Omental fat pad (tissue), 4 donors: ENCODE data around the gene SLC3A2. TPM values are rescaled to one million over a fixed set of nuclear protein-coding genes. Genes with fewer than 3 reads are reported as not detected.
"Not testable (repeated sequence)": the region's sequence is repeated elsewhere in the genome, so short reads cannot be mapped to it uniquely, and the experiment has no call there.

Experiments
- ATAC-seq: fragments of 150-250 bp; one replicate; pipeline ENCODE4 v1.9.1; 2016; ENCODE audit warnings: mild to moderate bottlenecking, moderate library complexity; ENCODE audit not compliant: low FRiP score
- DNase-seq: peaks from one replicate; pipeline ENCODE4 v3.0.0-alpha.2; 2019; ENCODE audit warnings: low spot score
- CTCF ChIP-seq, 3 donors: fragments of 450-650 bp; IDR thresholded peaks; one replicate each; pipeline ENCODE4 v1.5.1; 2016 to 2017; ENCODE audit warnings: antibody characterized with exemption in 3 of 3, mild to moderate bottlenecking in 3 of 3, moderate library complexity in 2 of 3
- small RNA-seq: library from RNA; depleted of rRNA; stranded (forward); fragments of <200 nt; gene quantifications from one replicate; pipeline ENCODE3, GENCODE V24; 2016
- total RNA-seq, 4 donors: library from RNA; depleted of rRNA; stranded (reverse); fragments of >200 nt; gene quantifications; one replicate each; pipeline ENCODE4 v1.1.0, GENCODE V29; 2016

Gene SLC3A2
- total RNA-seq, 4 donors from 2014 or later, result 110 to 239 (median 191) TPM

- no peak for DNase-seq
- ATAC-seq, result no peak
- no peak for TF ChIP-seq CTCF (IDR thresholded peaks at IDR 0.05)
Measured at GRCh38 chr11:62930157-62930556, 49.5 kb downstream of the SLC3A2 start.

GRCh38 chr11:62930666-62931065 lies 50.0 kb downstream of the SLC3A2 start:
- ATAC-seq, result no peak
- TF ChIP-seq CTCF (IDR thresholded peaks at IDR 0.05), result no peak

GRCh38 chr11:62931499-62932278 lies 51.0 kb downstream of the SLC3A2 start:
- DNase-seq (no peak), ATAC-seq (no peak)

More at GRCh38 chr11:62930666-62931065, 50.0 kb downstream of the SLC3A2 start:
- no peak for DNase-seq

GRCh38 chr11:62933285-62933684 lies 52.6 kb downstream of the SLC3A2 start:
- TF ChIP-seq CTCF (IDR thresholded peaks at IDR 0.05), result no peak
- DNase-seq, result no peak
- ATAC-seq, result no peak

More at GRCh38 chr11:62931499-62932278, 51.0 kb downstream of the SLC3A2 start:
- TF ChIP-seq CTCF (IDR thresholded peaks at IDR 0.05), result no peak

GRCh38 chr11:62933750-62934495 lies 53.2 kb downstream of the SLC3A2 start:
- TF ChIP-seq CTCF (IDR thresholded peaks at IDR 0.05), result no peak
- DNase-seq (no peak), ATAC-seq (no peak)

- no peak for ATAC-seq
- no peak for DNase-seq
- TF ChIP-seq CTCF (IDR thresholded peaks at IDR 0.05), result no peak
Measured at GRCh38 chr11:62934496-62934785, 53.7 kb downstream of the SLC3A2 start.

- not testable (repeated sequence) for DNase-seq, ATAC-seq
Measured at GRCh38 chr11:62937528-62937927, 56.8 kb downstream of the SLC3A2 start.

Small RNA genes lying within 50 kb of the gene (small RNA-seq; reads per million reads assigned to genes)
- gene RF00099 (not detected), gene RN7SL259P (not detected), gene SNORD22 (not detected), gene SNORD26 (not detected), gene SNORD27 (not detected), gene SNORD28 (not detected), gene SNORD30 (1,887 reads per million, percentile 99 among the genes with 10 or more reads in this experiment)

Other genes with a start within 250 kb of the SLC3A2 start
- 100 to 1,000 TPM; 108 to 166 (median 128) TPM for gene GANAB, start 234.3 kb upstream of the SLC3A2 start, total RNA-seq
- 10 to 100 TPM; 11.9 to 27.7 (median 17.2) TPM for gene INTS5, start 227.6 kb upstream of the SLC3A2 start, total RNA-seq
- 10 to 100 TPM; 18.3 to 42.9 (median 33.3) TPM for gene C11orf98, start 215.7 kb upstream of the SLC3A2 start, total RNA-seq
- gene CSKMT, start 215.6 kb upstream of the SLC3A2 start, total RNA-seq, result 10 to 100 TPM in 1 of 4 donors, 1 to 10 TPM in 3; 2.8 to 18.4 (median 7.0) TPM
- 1 to 10 TPM; 7.3 to 9.9 (median 8.2) TPM for gene UQCC3, start 209.2 kb upstream of the SLC3A2 start, total RNA-seq
- gene LBHD1, start 208.6 kb upstream of the SLC3A2 start, total RNA-seq, result 1 to 10 TPM; 3.0 to 6.8 (median 5.7) TPM
- 100 to 1,000 TPM; 135 to 196 (median 167) TPM for gene UBXN1, start 201.8 kb upstream of the SLC3A2 start, total RNA-seq
- 10 to 100 TPM; 30.9 to 49.3 (median 44.5) TPM for gene LRRN4CL, start 191.4 kb upstream of the SLC3A2 start, total RNA-seq
- gene BSCL2, start 173.5 kb upstream of the SLC3A2 start, total RNA-seq, result 10 to 100 TPM; 37.1 to 51.2 (median 48.2) TPM
- gene GNG3, start 173.2 kb upstream of the SLC3A2 start, total RNA-seq, result not detected
- 10 to 100 TPM; 10.7 to 42.6 (median 25.2) TPM for gene HNRNPUL2, start 153.4 kb upstream of the SLC3A2 start, total RNA-seq
- gene TTC9C, start 152.4 kb upstream of the SLC3A2 start, total RNA-seq, result 10 to 100 TPM; 13.8 to 24.4 (median 19.0) TPM
- gene ZBTB3, start 126.7 kb upstream of the SLC3A2 start, total RNA-seq, result 1 to 10 TPM; 5.3 to 7.3 (median 5.8) TPM
- 10 to 100 TPM; 37.9 to 57.9 (median 50.5) TPM for gene POLR2G, start 119.3 kb upstream of the SLC3A2 start, total RNA-seq
- 10 to 100 TPM; 11.7 to 20.3 (median 14.9) TPM for gene TAF6L, start 109.5 kb upstream of the SLC3A2 start, total RNA-seq
- gene TMEM179B, start 93.5 kb upstream of the SLC3A2 start, total RNA-seq, result 10 to 100 TPM; 36.4 to 69.7 (median 57.1) TPM
- gene TMEM223, start 88.9 kb upstream of the SLC3A2 start, total RNA-seq, result 10 to 100 TPM; 20.8 to 45.1 (median 30.3) TPM
- gene NXF1, start 75.5 kb upstream of the SLC3A2 start, total RNA-seq, result 100 to 1,000 TPM in 1 of 4 donors, 10 to 100 TPM in 3; 51.9 to 101 (median 78.3) TPM
- gene STX5, start 48.8 kb upstream of the SLC3A2 start, total RNA-seq, result 10 to 100 TPM; 32.2 to 43.1 (median 37.4) TPM
- gene TEX54, start 48.1 kb upstream of the SLC3A2 start, total RNA-seq, result not detected
- gene WDR74, start 41.3 kb upstream of the SLC3A2 start, total RNA-seq, result 100 to 1,000 TPM in 1 of 4 donors, 10 to 100 TPM in 3; 32.3 to 138 (median 40.8) TPM
- not detected for gene CHRM1, start 40.5 kb downstream of the SLC3A2 start, total RNA-seq
- not detected for gene SLC22A6, start 104.1 kb downstream of the SLC3A2 start, total RNA-seq
- not detected for gene SLC22A8, start 134.9 kb downstream of the SLC3A2 start, total RNA-seq